ENCODE data around the gene SIK2.

SIK2 gene

GRCh38 chr11:111560800-111561199 is 41.4 kb upstream of the SIK2 start:
- Mint-ChIP-seq H3K4me1 (peaks cover 9% of the 10 kb centered on the region), H3K4me3 (no peak overlapping the region), H3K9me3 (peaks cover 17% of the 10 kb centered on the region), H3K36me3 (ENCODE audit: low read depth) (peaks cover 7% of the 10 kb centered on the region), H3K27me3 (ENCODE audit: low read depth, poor library complexity) (peaks cover 3% of the 10 kb centered on the region), H3K27ac (no peak overlapping the region)
- TF ChIP-seq CTCF (IDR thresholded peaks at IDR 0.05) = no peak
- DNase-seq = no peak

GRCh38 chr11:111561306-111561705 is 40.9 kb upstream of the SIK2 start:
- H3K4me3 Mint-ChIP-seq = no peak overlapping the region
- peaks cover 4% of the 10 kb centered on the region for H3K27me3 Mint-ChIP-seq (ENCODE audit: low read depth, poor library complexity)
- H3K9me3 Mint-ChIP-seq = peaks cover 12% of the 10 kb centered on the region
- H3K36me3 Mint-ChIP-seq (ENCODE audit: low read depth) = peaks cover 7% of the 10 kb centered on the region
- no peak for TF ChIP-seq CTCF (IDR thresholded peaks at IDR 0.05)
- DNase-seq = no peak
- peaks cover 9% of the 10 kb centered on the region for H3K4me1 Mint-ChIP-seq
- no peak overlapping the region for H3K27ac Mint-ChIP-seq

GRCh38 chr11:111561791-111562325 is 40.4 kb upstream of the SIK2 start:
- no peak overlapping the region for H3K27ac Mint-ChIP-seq
- H3K9me3 Mint-ChIP-seq = peaks cover 6% of the 10 kb centered on the region
- no peak for TF ChIP-seq CTCF (IDR thresholded peaks at IDR 0.05)
- DNase-seq = no peak
- peaks cover 4% of the 10 kb centered on the region for H3K27me3 Mint-ChIP-seq (ENCODE audit: low read depth, poor library complexity)
- H3K36me3 Mint-ChIP-seq (ENCODE audit: low read depth) = peaks cover 2% of the 10 kb centered on the region
- no peak overlapping the region for H3K4me3 Mint-ChIP-seq
- peaks cover 9% of the 10 kb centered on the region for H3K4me1 Mint-ChIP-seq

- no peak for DNase-seq
- H3K4me1 Mint-ChIP-seq = peaks cover 9% of the 10 kb centered on the region
- H3K27ac Mint-ChIP-seq = peak overlapping the region; percentile 19
Measured at GRCh38 chr11:111562692-111563389, 39.4 kb upstream of the SIK2 start.

GRCh38 chr11:111565114-111565720 is 37.0 kb upstream of the SIK2 start:
- H3K27me3 Mint-ChIP-seq (ENCODE audit: low read depth, poor library complexity) = peaks cover 4% of the 10 kb centered on the region
- no peak overlapping the region for H3K27ac Mint-ChIP-seq
- peak; percentile 68 for DNase-seq
- H3K36me3 Mint-ChIP-seq (ENCODE audit: low read depth) = no peaks in the 10 kb centered on the region
- peak; percentile 92 for TF ChIP-seq CTCF (IDR thresholded peaks at IDR 0.05)
- no peak overlapping the region for H3K4me3 Mint-ChIP-seq
- H3K9me3 Mint-ChIP-seq = no peaks in the 10 kb centered on the region
- H3K4me1 Mint-ChIP-seq = peaks cover 9% of the 10 kb centered on the region

More at GRCh38 chr11:111562692-111563389, 39.4 kb upstream of the SIK2 start:
- Mint-ChIP-seq H3K4me3 (no peak overlapping the region), H3K9me3 (no peaks in the 10 kb centered on the region), H3K36me3 (ENCODE audit: low read depth) (no peaks in the 10 kb centered on the region), H3K27me3 (ENCODE audit: low read depth, poor library complexity) (peaks cover 4% of the 10 kb centered on the region)
- TF ChIP-seq CTCF (IDR thresholded peaks at IDR 0.05) = no peak
